Right lobe of liver (tissue), 4 donors: ENCODE results near the gene GLS2.
"Not testable (repeated sequence)": the region's sequence is repeated elsewhere in the genome, so short reads cannot be mapped to it uniquely, and the experiment has no call there.

Source experiments
- CTCF ChIP-seq, 4 donors: fragments of 200-600 bp in 3 of 4; fragments of 450-650 bp in 1 of 4; IDR thresholded peaks; one replicate each; pipeline versions ENCODE4 v1.5.1 to v1.8.0; 2016 to 2022; ENCODE audit warnings: antibody characterized with exemption in 4 of 4, mild to moderate bottlenecking in 2 of 4
- POLR2A ChIP-seq: fragments of 450-650 bp; IDR thresholded peaks from one replicate; pipeline ENCODE4 v1.6.1; 2017; ENCODE audit warnings: antibody characterized with exemption, mild to moderate bottlenecking
- donor health status: DM: no; HTN: no; CAD: no.
- donor health status: DM: no; HTN: no; CAD: no.
- donor health status: DM: no; HTN: yes; CAD: no.

GRCh38 chr12:56514014-56514318 is 26.0 kb upstream of the GLS2 start:
- not testable (repeated sequence) for TF ChIP-seq CTCF (IDR thresholded peaks at IDR 0.05); POLR2A
